SH-SY5Y (cell line): Measurements from ENCODE around the gene ALG14.

Experiments used
- GATA2 ChIP-seq: IDR thresholded peaks from 2 replicates; pipeline ENCODE4 v1.6.1; 2011; ENCODE audit warnings: mild to moderate bottlenecking, low read depth, low read length
- GATA3 ChIP-seq: IDR thresholded peaks from 2 replicates; pipeline ENCODE4 v1.6.1; 2011; ENCODE audit warnings: low read depth, mild to moderate bottlenecking, low read length, moderate library complexity

Gene ALG14

DNA sequence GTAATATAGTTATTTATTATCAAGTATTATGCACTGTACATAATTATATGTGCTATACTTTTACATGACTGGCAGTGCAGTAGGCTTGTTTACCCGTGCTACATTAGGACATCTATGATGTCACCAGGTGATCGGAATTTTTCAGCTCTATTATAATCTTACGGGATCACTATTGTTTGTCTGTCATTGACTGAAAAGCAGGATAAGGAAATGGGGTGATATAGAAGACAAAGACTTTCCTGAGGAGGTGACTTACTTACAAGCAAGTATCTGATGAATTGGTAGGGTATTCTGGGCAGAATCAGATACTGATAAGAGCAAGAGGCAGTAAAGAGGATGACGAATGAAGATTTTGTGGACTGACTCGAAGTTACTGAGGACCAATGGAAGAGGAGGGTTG lies 80.6 kb downstream of the ALG14 start:
- no peak for TF ChIP-seq GATA2
- no peak for TF ChIP-seq GATA3

DNA sequence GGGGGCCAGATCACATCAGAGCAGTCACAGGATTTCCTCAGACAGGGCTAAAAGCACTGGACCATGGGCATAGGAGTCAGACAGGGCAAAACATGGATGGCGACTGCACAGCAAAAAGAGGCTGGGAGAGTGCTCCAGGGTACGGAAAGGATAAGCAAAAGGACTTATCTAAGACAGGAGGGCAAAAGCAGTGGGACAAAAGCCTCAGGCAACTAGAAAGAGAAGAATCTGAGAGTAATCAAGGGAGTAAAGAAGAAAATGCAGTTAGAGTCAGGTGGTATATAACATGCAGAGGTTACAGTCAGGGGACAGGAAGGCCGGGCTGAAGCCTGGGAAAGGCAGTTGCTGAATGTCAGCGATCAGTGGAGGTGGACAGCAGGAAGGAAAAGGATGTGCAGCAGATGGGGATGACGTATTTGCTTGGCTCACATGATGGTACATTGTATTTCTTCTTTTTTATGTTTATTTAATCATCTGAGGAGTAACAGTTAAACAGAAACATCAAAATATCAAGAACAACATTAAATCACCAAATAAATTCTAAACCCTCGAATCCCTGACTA lies 82.8 kb downstream of the ALG14 start:
- TF ChIP-seq GATA2 (no peak), GATA3 (no peak)

DNA sequence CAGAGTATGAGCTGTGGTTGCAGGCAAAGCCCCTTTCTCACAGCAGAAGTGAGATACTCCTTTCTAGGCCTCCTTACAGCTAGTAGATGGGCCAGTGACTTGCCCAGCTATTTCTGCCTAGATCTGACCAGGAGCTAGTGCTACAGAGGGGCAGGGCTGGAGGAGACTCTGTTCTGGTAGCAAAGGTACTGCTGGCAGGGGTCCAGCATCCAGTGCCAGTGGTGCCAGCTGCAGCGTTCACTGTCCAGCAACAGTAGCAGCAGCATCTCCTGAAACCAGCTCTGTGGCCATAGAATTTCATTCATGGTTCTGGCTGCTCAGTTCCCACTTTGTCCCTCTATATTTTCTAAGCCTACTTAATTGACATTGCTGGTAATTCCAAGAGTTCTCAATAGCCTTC lies 83.4 kb downstream of the ALG14 start:
- no peak for TF ChIP-seq GATA3
- no peak for TF ChIP-seq GATA2

DNA sequence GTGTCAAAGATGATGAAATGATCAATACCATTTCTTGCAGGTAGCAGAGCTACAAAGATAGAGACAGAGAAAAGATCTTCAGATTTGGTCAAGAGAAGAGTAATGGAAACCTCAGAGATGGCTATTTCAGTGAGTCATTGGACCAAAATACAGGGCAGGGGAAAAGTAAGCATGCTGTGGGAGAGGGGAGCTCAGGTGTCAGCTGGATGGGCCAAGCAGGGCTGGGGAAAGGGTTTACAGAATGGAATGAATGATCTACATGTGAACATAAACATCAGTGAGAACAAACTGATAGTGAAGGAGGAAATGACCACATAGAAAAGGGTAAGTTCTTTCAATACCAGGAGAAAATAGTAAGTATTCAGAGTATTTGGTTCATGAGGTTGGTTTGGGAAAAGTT lies 84.4 kb downstream of the ALG14 start:
- TF ChIP-seq GATA3 (no peak), GATA2 (no peak)

DNA sequence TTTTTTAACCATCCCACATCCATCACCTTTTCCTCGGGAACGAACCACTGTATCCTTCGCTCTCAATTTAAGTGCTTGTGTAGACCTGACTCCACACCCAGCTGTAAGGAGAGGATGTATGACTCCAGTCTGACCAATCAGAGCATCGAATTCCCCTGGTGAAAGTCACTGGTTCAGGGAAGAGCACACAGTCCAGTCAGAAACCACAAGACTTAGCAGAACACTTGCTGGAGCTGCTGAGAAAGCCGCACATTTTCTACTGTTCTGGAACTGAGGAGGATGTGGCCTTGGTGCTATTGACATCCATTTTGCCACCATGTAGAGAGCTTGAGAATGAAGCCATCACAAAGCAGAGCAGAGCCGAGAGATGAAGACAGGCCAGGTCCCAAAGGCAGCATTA lies 86.0 kb downstream of the ALG14 start:
- TF ChIP-seq GATA3 (no peak), GATA2 (no peak)

DNA sequence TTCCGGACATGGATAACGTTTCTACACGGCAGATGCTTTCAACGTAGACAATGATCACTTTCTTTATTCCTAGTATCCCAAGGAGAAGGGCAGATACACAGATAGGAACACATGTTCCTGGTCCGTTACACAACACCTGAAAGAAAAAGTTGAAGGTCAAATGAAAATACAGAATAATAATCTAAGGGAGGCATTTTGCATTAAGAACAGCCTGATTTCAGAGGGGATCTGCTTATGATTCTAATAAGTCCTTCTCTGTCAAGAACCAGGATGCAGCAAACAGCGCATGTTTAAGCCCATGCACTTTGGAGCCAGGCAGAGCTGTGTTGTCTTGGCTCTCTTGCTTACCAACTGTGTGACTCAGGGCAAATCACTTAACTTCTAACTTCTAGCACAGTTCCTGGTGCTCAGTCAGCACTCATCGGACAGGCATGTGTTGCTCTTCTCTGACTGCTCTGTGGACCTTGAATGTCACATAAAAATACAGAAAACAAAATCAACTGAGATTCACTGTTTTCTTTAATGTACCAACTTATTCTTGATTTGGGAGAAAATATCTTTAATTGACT lies 89.5 kb downstream of the ALG14 start:
- no peak for TF ChIP-seq GATA3
- no peak for TF ChIP-seq GATA2

DNA sequence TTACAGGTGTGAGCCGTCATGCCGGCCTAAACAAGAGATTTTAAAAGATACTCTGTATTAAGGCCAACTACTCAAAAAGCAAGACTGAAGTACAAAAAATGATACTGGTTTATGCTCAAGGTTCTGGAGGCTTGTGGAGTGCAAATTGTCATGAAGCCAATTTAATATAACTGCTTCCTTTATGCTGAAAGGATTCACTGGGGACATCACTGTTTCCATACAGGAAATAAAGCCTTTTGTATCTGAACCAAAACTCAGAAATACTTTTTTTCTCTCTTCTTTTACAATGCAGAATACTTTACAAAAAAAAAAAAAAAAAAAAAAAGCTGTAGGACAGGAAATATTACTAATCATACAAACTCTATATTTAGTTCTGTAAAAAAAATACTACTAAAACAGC lies 90.4 kb downstream of the ALG14 start:
- no peak for TF ChIP-seq GATA2
- no peak for TF ChIP-seq GATA3

DNA sequence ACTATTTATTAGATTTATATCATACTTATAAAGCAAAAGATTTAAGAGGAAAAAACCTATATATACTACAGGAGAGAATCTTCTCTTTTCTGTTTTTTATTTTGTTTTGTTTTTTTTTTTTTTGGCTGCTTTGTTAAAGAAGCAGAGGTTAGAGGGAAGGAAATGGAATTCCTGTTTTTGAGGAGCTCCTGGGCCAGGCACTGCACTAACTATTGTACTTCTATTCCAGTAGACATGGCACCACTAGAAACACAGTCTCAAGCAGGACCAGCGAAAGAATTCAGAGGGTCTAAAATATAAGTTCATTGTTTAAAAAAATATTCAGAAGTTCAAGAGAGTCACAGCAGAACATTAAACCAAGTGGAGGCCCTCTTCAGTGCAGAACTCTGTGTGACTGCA lies 91.2 kb downstream of the ALG14 start:
- TF ChIP-seq GATA3 (no peak), GATA2 (no peak)

DNA sequence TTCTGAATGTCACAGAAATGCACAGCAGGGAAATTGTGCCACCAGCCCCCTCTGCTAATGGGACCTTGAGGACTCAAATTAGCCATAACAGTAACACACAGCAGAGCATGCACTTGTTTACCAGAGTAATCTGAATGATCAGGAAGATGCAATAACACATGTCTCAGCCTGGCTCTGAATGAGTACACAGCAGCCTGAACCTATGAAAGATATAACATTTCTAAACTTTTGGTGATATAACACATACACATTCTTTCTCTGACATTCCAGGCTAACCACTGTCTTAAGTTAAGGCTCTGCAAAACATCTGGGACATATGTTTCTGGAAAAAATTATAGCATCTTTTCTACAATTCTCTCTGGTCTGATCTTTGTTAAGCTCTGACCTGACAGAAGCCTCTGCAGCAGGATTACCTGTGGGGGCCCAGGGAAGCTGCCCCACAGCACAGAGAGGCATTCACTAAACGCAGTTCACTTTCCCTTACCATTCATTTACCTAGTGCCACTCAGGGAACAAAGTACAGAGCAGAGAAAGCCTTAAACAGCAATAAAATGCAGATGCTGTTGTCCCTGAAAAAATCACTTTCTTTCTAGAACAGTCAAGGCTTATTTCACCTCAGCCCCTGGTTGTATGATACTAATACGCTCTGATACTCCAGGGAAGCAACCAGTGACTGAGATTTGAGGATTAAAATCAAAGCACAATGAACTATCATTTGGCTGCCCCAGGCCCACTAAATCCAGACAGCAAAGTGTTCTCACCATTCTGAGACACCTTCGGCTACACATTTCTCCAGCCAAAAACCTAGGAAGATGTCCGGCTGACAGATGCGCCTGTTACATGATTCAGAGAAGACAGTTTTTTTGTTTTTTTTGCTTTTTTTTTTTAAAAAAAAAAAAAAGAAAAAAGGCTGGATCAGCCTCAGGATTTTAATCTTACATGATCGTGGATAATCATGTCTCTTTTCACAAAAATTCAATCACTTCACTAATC lies 91.9 kb downstream of the ALG14 start:
- TF ChIP-seq GATA3 (no peak), GATA2 (peak; percentile 42)

DNA sequence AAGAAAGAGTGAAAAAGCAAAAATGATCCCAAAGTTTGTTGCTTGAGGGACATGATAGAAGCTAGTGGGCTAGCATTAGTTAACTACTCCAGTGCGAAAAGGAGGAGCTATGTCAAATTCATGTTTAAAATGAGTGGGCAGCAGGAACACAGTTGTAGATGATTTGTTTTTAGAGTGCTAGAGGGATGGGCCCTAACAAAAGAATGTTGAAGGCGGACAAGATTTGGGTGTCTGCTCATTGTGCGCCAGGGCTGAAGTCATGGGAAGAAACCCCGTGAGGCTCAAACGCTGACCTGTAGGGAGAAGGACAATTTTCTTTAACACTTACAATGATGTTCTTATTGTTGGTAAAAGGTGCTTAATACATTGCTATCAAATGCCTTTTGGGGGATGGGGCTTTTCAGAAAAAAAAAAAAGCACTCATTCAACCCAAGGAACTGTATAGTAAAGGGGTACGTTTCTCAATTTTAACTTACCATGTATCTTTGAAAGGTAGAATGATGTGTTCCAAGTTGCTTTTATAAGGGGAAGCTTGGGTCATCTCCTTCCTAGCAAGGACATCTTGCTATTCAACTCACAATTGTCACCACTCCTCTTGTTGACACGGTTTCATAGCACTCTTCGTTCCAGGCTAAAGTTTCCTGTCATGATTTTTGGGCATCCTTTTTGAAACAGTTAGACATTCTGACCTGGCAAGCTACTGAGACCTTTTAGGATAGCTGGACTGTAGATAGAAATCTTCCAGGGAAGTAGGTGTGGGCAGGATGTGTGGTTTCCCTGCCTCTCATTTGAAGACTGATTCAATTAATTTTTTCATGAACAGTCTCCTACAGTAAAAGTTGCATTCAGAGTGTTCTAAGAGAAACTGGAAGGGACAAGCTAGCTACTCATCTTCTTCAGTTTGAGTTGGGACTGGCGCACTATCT lies 92.8 kb downstream of the ALG14 start:
- TF ChIP-seq GATA2 (peak; percentile 51; the same call in 1 of the 2 replicates), GATA3 (no peak)

DNA sequence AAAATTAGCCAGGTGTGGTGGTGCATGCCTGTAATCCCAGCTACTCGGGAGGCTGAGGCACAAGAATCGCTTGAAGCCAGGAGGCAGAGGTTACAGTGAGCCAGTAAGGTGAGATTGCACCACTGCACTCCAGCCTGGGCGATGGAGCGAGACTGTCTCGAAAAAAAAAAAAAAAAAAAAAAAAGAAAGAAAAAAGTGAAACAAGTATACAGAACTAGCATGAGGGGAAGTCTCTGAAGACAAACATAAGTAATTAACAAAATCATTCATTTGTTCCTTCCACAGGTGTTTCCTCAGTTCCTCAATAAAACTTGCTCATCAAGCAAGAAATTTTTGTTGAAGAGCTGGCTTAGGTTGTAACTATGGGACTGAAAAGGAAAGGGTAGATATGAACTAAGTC lies 93.6 kb downstream of the ALG14 start:
- TF ChIP-seq GATA2, result no peak
- no peak for TF ChIP-seq GATA3

DNA sequence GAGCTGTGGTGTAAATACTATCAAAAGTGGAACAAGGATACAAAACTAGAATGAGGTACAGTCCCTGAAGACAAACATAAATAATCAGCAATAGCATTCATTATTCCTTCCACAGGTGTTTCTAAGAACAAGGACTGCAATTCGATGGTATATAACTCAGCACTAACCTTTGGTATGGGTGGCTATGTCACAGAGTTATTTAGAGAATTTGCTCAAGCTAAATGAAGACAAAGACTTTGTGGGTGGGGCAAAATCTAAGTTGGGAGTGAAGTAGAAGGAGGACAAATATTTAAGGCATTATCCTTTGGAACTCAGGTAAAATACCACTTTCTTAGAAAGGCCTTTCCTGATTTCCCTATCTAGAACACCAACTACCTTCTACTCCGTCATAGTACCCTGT lies 94.3 kb downstream of the ALG14 start:
- no peak for TF ChIP-seq GATA3
- TF ChIP-seq GATA2, result no peak

DNA sequence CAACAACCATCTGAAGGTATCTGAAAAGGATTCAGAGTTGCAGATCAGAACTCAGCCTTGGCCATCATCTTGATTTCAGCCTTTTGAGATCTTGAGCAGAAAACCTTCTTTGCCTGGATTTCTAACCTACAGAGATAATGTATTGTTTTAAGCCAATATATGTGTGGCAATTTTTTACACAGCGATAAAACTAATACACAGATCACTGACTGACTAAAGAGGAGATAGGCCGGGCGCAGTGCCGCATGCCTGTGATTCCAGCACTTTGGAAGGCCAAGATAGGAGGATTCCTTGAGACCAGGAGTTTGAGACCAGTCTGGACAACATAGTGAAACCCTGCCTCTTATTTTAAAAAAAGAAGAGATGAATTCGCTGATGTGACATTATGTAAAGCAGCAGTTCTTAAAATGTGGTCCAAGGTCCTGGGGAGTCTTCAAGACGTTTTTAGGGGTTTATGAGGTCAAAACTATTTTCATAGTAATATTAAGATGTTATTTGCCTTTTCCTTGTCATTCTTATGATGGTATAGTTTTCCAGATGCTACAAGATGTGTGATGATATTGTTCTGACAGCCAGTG lies 95.7 kb downstream of the ALG14 start:
- no peak for TF ChIP-seq GATA2
- no peak for TF ChIP-seq GATA3
